Measurements from ENCODE around the gene CSNK1G3. TPM values are rescaled to one million over a fixed set of nuclear protein-coding genes. Genes with fewer than 3 reads are reported as not detected.

CSNK1G3 gene
- total RNA-seq, 1 donor from 2014 or later = 27.6 TPM

DNA sequence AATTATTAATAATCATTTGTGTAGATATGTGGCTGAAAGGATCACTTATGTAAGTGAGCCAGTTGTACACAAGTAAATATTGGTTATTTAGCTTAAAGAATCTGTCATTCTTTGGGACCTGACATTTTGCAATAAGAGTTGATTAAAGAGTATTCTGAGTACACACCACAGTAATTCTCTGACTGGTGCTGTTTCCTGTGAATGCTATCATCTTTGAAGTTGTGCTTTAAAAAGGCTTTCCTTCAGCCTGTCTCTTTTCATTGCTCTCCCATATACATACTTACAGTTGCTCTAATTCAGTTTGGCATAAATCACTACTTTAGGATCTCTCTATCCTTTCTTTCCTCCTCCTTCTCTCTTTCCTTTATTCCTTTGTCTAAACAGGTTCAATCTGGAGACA is 8.7 kb upstream of the CSNK1G3 start:
- intact Hi-C loops (cut with micrococcal nuclease) = no loop called here
- DNase-seq = no peak
- Histone ChIP-seq H3K27me3 (ENCODE audit: low read depth) (no peaks in the 10 kb centered on the region), H3K36me3 (no peaks in the 10 kb centered on the region), H3K27ac (replicated peaks) (no peak overlapping the region), H3K4me3 (no peak overlapping the region), H3K9me3 (replicated peaks) (no peaks in the 10 kb centered on the region), H3K4me1 (no peaks in the 10 kb centered on the region)
- TF ChIP-seq, protein P1, sequence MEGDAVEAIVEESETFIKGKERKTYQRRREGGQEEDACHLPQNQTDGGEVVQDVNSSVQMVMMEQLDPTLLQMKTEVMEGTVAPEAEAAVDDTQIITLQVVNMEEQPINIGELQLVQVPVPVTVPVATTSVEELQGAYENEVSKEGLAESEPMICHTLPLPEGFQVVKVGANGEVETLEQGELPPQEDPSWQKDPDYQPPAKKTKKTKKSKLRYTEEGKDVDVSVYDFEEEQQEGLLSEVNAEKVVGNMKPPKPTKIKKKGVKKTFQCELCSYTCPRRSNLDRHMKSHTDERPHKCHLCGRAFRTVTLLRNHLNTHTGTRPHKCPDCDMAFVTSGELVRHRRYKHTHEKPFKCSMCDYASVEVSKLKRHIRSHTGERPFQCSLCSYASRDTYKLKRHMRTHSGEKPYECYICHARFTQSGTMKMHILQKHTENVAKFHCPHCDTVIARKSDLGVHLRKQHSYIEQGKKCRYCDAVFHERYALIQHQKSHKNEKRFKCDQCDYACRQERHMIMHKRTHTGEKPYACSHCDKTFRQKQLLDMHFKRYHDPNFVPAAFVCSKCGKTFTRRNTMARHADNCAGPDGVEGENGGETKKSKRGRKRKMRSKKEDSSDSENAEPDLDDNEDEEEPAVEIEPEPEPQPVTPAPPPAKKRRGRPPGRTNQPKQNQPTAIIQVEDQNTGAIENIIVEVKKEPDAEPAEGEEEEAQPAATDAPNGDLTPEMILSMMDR (IDR thresholded peaks at IDR 0.05; ENCODE audit: borderline replicate concordance) = no peak

DNA sequence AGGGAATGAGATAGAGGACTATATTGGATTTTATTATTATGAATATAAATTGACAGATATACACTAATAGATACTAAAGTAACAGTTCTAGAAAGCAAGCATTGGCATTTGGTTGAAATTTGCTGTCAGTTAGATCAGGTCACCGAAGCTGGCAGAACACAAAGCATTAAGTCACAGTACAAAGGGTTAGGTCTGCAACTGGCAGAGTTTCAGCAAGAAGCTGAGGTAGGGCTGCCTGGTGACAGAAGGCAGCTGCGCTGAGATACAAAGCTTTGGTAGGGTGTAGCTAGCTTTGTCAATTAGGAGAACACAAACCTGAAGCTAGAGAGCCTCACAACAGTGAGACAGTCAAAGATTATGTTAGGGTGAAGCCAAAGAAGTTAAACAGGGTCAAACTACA is 6.3 kb upstream of the CSNK1G3 start:
- no peaks in the 10 kb centered on the region for H3K36me3 ChIP-seq
- H3K27me3 ChIP-seq (ENCODE audit: low read depth) = no peaks in the 10 kb centered on the region
- intact Hi-C loops (cut with micrococcal nuclease) = no loop called here
- TF ChIP-seq, protein P1 (IDR thresholded peaks at IDR 0.05; ENCODE audit: borderline replicate concordance) = no peak
- H3K4me1 ChIP-seq = no peaks in the 10 kb centered on the region
- H3K9me3 ChIP-seq (replicated peaks) = no peaks in the 10 kb centered on the region
- H3K4me3 ChIP-seq = no peak overlapping the region
- DNase-seq = no peak
- H3K27ac ChIP-seq (replicated peaks) = no peak overlapping the region

DNA sequence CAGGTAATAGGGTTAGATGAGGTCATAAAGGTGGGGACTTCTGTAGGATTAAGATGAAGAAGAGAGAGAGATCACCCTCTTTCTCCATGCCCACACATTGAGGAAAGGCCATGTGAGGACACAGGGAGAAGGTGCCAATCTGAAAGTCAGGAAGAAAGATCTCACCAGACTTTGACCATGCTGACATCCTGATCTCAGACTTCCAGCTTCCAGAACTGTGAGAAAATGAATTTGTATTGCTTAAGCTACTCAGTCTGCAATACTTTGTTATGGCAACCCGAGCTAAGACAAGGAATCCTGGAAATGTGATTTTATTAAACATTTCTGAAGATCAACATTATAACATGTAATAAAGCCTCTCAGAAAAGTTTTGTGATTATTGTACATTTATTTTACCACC is 3.5 kb upstream of the CSNK1G3 start:
- no peak for DNase-seq
- Histone ChIP-seq H3K36me3 (no peaks in the 10 kb centered on the region), H3K27me3 (ENCODE audit: low read depth) (no peaks in the 10 kb centered on the region), H3K27ac (replicated peaks) (no peak overlapping the region), H3K4me3 (no peak overlapping the region), H3K9me3 (replicated peaks) (no peaks in the 10 kb centered on the region), H3K4me1 (peaks cover 14% of the 10 kb centered on the region)
- TF ChIP-seq, protein P1 (IDR thresholded peaks at IDR 0.05; ENCODE audit: borderline replicate concordance) = no peak
- intact Hi-C loops (cut with micrococcal nuclease) = no loop called here

DNA sequence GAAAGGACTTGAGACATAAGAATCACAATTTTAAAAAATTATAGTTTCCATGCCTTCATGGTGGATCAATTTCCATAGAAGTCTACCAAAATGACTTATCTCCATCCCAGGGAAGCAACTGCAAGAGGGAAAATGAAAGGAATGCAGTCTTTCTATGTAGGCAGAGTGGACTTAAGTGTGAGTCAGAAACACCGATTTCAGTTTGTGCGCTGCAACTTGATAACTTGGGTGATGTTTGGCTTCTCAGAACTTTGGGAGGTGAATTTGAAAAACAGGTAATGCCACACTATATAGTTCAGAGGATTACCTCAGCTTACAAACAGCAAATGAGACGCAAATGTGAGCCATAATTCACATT is 708 bp upstream of the CSNK1G3 start:
- Histone ChIP-seq H3K9me3 (replicated peaks) (no peaks in the 10 kb centered on the region), H3K27ac (replicated peaks) (peak overlapping the region; percentile 93), H3K27me3 (ENCODE audit: low read depth) (no peaks in the 10 kb centered on the region), H3K4me1 (peaks cover 34% of the 10 kb centered on the region), H3K4me3 (peak overlapping the region; percentile 85), H3K36me3 (no peaks in the 10 kb centered on the region)
- intact Hi-C loops (cut with micrococcal nuclease) = loop anchor here (5.0 kb wide), 1 partner anchor 89 kb away; the partner anchor contains the start of gene CEP120
- TF ChIP-seq, protein P1 (IDR thresholded peaks at IDR 0.05; ENCODE audit: borderline replicate concordance) = no peak
- no peak for DNase-seq

DNA sequence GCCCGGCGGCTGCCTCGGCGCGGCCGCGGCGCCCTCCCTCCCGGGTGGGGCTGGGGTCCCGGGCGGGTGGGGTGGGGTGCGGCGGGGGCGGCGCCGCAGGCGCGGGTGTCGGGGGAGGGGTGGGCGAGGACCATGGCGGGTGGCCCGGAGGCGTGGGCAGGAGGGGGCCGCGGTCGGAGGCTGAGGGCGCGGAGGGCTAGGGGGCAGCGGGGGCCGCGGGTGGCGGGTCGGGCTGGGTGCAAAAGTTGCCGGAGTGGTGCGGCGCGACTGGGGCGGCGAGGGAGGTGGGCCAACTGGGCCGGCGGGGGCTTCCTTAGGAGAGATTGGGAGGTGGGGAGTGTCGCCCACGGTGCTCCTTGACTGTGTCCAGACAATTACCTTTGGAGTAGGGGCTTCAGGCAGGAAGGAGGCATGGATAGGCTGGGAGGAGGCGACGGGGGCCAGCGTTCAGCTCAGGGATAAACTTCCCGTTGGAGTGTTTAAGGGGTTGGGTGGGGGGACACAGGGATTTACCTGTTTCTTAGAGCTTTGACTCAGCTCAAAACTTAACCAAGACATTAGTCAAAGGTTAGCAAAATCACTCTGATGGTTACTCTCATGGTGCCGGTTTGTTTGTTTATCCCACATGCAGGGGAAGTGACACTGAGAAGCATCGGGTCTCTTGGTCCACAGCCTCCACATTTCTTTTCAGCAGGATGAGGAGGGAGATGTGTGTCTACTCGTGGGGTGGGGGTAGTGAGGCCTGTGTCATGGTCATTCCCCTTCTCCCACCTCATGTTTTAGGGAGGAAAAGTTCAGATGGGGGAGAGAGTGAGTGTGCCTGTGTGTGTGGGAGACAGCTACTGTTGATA is 859 bp downstream of the CSNK1G3 start:
- Histone ChIP-seq H3K4me3 (peak overlapping the region; percentile 85), H3K27me3 (ENCODE audit: low read depth) (no peaks in the 10 kb centered on the region), H3K27ac (replicated peaks) (peak overlapping the region; percentile 93), H3K36me3 (no peaks in the 10 kb centered on the region), H3K9me3 (replicated peaks) (no peaks in the 10 kb centered on the region), H3K4me1 (peaks cover 36% of the 10 kb centered on the region)
- DNase-seq = peak; percentile 31
- TF ChIP-seq, protein P1 (IDR thresholded peaks at IDR 0.05; ENCODE audit: borderline replicate concordance) = no peak
- intact Hi-C loops (cut with micrococcal nuclease) = loop anchor here (5.0 kb wide), 1 partner anchor 91 kb away; the partner anchor contains the start of gene CEP120

Data from left ventricle myocardium inferior (tissue), 1 donor.